ENCODE measurements around the gene TIE1.

Gene TIE1

DNA sequence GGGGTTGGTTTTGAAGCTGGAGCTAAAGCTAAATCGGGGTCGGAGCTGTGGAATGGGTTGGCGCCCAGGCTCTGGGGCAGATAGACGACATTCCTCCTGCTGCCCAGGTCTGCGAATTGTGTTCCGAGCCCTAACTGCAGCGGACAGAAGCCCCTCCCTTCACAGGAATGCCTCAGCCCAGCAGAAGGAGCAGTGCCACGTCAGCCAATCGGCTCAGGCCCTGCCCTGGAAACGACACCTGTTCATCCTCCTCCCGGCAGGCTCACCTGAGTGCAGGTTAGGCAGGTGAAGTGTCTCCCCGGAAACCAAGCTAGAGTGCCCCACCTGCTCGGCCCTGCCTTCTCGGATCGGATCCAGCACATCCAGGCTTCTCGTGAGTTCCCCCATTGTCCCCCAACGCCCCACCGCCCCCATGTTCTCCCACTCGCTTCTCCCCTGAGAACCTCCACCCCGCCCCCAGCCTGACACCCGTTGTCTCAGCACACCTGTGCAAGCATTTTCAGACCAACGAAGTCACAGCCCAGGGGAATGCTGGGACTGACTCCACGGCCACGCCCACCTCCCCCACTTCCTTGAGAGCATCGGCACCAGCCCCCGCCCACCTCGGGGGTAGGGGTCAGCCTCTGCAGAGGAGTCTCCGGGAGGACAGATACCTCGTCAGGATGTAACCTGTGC, 30.2 kb upstream of the TIE1 start:
- DNase-seq (peak; percentile 25), ATAC-seq (no peak)
- peak overlapping the region; percentile 34 for H3K4me3 Mint-ChIP-seq
- peaks cover 9% of the 10 kb centered on the region for H3K27me3 Mint-ChIP-seq
- peaks cover 9% of the 10 kb centered on the region for H3K9me3 Mint-ChIP-seq
- no peak overlapping the region for H3K27ac Mint-ChIP-seq
- peaks cover 26% of the 10 kb centered on the region for H3K4me1 Mint-ChIP-seq
- peaks cover 6% of the 10 kb centered on the region for H3K36me3 Mint-ChIP-seq (ENCODE audit: low read depth)

DNA sequence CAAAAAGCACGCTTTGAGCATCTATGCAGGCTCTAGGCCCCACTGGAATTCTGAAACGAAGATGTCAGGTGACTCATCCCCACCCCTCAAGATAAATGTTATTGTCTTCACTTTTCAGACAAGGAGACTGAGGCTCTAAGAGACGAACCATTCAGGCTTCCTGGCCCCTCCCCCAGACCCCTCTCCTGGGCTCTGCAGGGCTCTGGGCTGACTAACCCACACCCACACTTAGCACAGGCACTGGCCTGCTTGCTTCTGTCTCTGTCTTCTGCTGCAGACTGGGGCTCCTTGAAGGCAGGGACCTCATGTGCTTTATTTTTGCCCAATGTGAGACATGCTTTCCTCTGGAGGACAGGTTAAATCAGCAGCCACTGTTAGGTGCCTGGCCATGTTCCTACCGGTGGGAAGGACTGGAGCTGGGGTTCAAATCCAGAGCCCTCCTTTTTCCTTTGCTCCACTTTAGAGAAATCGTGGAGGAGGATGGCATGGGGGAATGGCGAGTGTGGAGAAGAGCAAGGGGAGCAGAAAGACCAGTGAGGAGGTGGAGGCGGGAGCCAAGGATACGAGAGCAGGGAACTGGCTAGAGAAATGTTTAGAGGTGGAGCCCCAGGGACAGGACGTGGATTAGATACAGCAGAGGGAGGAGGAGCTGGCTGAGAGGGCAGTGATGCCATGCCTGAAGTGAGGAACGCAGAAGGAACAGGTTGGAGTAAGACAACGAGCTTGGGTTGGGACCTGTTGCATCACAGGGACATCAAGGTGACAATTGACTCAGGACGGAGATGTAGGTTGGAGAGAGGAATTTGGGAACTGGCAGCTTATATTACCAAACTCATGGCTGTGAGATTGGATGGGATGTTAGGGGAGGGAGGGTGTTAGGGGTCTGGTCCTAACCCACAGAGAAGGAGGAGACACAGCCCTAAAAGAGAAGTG, 29.3 kb upstream of the TIE1 start:
- ATAC-seq, result peak; percentile 38
- H3K4me3 Mint-ChIP-seq, result peak overlapping the region; percentile 34

DNA sequence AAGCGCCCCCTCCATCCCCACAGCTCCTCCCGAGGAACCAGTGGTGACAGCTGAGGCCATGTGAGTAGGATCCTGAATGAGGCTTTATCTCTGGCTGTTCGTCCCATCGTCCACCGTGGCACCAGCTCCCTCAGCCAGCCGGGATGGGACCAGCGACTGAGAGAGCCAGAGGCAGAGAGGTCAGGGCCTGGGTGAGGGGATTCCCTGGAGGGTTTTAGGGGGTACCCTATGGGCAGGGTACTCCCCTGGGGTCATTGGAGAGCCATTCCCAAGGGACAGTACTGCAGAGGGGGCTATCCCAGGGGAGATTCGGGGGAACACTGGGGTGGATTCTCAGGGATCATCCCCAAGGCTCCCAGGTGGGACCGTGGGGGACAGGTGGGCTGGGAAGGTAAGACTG, 28.6 kb upstream of the TIE1 start:
- Mint-ChIP-seq H3K27ac (no peak overlapping the region), H3K9me3 (peaks cover 9% of the 10 kb centered on the region), H3K36me3 (ENCODE audit: low read depth) (peaks cover 6% of the 10 kb centered on the region), H3K4me3 (no peak overlapping the region), H3K27me3 (peaks cover 4% of the 10 kb centered on the region), H3K4me1 (peaks cover 26% of the 10 kb centered on the region)
- no peak for DNase-seq
- ATAC-seq, result no peak

More for the DNA sequence above, 29.3 kb upstream of the TIE1 start:
- Mint-ChIP-seq H3K9me3 (peaks cover 9% of the 10 kb centered on the region), H3K4me1 (peaks cover 26% of the 10 kb centered on the region), H3K27ac (no peak overlapping the region), H3K36me3 (ENCODE audit: low read depth) (peaks cover 6% of the 10 kb centered on the region), H3K27me3 (peaks cover 9% of the 10 kb centered on the region)
- DNase-seq, result no peak

DNA sequence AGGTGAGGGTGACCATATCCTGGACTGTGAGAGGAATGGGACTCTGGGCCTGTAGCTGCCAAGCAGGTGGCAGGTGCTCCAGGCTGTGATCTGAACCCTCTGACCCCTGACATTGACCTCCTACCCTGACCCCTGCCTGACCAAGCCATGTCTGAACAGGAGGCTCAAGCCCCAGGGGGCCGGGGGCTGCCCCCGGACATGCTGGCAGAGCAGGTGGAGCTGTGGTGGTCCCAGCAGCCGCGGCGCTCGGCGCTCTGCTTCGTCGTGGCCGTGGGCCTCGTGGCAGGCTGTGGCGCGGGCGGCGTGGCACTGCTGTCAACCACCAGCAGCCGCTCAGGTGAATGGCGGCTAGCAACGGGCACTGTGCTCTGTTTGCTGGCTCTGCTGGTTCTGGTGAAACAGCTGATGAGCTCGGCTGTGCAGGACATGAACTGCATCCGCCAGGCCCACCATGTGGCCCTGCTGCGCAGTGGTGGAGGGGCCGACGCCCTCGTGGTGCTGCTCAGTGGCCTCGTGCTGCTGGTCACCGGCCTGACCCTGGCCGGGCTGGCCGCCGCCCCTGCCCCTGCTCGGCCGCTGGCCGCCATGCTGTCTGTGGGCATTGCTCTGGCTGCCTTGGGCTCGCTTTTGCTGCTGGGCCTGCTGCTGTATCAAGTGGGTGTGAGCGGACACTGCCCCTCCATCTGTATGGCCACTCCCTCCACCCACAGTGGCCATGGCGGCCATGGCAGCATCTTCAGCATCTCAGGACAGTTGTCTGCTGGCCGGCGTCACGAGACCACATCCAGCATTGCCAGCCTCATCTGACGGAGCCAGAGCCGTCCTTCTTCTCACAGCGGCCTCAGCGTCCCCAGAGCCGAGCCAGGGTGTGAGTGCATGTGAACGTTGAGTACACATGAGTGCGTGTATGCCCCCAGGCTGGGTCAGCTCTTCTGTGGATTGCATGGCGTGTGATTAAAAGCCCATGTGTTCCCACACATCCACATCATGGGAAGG, 27.9 kb upstream of the TIE1 start:
- DNase-seq, result no peak
- ATAC-seq, result no peak
- peaks cover 6% of the 10 kb centered on the region for H3K36me3 Mint-ChIP-seq (ENCODE audit: low read depth)
- no peak overlapping the region for H3K4me3 Mint-ChIP-seq
- H3K9me3 Mint-ChIP-seq, result peaks cover 9% of the 10 kb centered on the region
- H3K27ac Mint-ChIP-seq, result no peak overlapping the region
- H3K4me1 Mint-ChIP-seq, result peaks cover 26% of the 10 kb centered on the region
- peaks cover 4% of the 10 kb centered on the region for H3K27me3 Mint-ChIP-seq

DNA sequence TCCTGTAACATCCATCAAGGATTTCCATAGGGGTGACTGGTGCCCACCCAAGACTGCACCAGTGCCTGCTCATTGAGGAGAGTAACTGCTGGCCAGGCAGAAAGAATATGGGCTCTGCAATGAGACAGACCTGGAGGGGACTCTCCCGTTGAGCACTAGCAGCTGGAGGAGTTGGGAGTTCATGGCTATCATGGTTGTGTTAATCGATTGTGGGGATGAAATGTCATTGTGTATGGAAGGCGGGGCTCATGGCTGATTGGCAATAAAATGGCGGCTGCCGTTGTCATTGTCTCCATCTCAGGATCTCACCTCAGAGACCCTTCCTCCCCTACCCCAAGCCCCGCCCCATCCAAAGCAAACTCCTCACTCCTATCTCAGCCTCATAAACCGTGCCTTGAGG, 27.1 kb upstream of the TIE1 start:
- H3K9me3 Mint-ChIP-seq, result peaks cover 9% of the 10 kb centered on the region
- peaks cover 26% of the 10 kb centered on the region for H3K4me1 Mint-ChIP-seq
- no peak overlapping the region for H3K4me3 Mint-ChIP-seq
- DNase-seq (no peak), ATAC-seq (no peak)
- no peak overlapping the region for H3K27ac Mint-ChIP-seq
- peaks cover 4% of the 10 kb centered on the region for H3K27me3 Mint-ChIP-seq
- H3K36me3 Mint-ChIP-seq (ENCODE audit: low read depth), result peaks cover 6% of the 10 kb centered on the region

DNA sequence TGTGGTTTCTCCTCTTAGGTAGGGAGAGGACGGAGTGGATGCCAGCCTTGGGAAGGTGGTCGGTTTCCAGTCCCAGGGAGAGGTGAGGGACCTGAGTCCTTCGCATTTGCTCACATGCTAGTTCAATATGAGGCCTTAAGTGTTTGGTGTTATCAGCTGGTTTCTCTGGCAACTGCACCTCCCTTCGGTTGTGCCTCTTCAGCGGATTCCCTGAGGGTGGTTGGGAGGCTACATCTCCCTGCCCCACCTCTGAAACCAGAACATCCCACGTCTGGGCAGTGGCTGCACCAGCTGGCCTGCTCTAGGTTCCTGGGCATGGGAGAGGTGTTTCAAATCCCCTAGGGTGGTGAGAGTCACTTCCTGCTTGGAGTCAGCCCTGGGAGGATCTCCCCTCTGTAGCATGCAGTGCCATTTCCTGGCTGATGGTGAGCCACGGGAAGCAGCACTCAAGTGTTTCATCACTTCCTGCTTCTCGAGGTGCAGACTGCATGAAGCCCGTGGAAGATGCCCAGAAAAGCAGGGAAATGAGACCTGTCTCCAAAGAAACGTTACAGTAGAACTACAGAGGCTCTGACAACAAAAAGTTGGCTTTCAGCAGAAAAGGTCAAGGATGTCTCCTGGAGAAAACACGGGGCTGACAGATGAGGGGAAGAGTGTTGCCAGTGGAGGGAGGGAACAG, 26.5 kb upstream of the TIE1 start:
- peak; percentile 14 for DNase-seq
- ATAC-seq, result peak; percentile 56
- Mint-ChIP-seq H3K36me3 (ENCODE audit: low read depth) (peaks cover 6% of the 10 kb centered on the region), H3K9me3 (peaks cover 9% of the 10 kb centered on the region), H3K27me3 (peaks cover 4% of the 10 kb centered on the region), H3K4me1 (peaks cover 26% of the 10 kb centered on the region), H3K27ac (peak overlapping the region; percentile 69), H3K4me3 (no peak overlapping the region)

DNA sequence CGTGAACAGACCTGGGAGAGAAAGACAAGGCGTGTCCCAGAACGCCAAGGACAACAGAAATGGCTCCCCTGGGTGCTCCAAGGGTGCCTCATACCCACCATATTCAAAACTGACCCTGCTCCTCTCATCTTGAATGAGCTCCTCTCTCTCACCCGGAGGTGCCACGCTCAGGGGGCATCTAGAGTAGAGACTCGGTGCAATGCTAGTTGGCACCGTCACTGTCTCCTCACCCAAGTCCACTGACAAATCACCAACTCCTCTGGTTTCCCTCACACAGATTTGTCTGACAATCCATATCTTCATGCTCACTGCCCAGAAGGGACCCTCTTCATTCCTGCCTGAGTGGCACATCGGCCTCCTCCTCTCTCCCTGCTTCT, 26.0 kb upstream of the TIE1 start:
- H3K4me3 Mint-ChIP-seq, result no peak overlapping the region
- H3K27ac Mint-ChIP-seq, result peak overlapping the region; percentile 69
- peaks cover 26% of the 10 kb centered on the region for H3K4me1 Mint-ChIP-seq
- ATAC-seq (no peak), DNase-seq (no peak)
- peaks cover 9% of the 10 kb centered on the region for H3K9me3 Mint-ChIP-seq
- H3K27me3 Mint-ChIP-seq, result peaks cover 3% of the 10 kb centered on the region
- peaks cover 6% of the 10 kb centered on the region for H3K36me3 Mint-ChIP-seq (ENCODE audit: low read depth)

DNA sequence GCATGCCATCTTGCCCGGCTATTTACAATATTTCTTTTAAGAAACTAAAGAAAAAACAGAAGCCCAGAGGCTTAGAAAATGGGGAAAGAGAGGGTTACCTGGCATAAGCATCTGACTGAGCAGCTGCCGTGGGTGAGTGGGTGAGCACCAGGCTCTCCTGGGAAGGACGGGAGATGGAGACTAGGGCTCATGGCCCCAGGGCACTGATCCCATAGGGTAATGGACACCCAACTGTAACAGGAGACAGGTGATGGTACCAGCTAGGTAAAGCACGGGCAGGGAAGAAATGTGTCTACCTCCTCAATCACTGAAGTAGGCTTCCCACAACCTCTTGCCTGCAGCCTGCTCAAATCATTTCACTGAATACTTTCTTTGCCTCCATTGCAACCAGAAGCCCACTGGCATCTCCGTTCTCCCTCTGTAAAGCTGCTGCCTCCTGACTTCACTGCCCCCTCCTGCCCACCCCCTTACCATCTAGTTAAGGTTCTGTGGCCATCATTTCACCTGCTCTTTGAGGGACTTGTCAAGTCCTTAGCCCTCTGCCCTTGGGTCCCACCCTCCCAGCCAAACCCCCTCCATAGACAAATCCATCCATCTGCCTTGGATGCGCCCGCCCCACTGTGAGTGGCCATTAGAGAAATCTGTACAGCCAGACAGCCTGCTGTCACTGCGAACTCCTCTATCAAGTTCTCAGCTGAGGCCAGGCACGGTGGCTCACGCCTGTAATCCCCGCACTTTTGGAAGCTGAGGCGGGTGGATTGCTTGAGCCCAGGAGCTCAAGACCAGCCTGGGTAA, 24.8 kb upstream of the TIE1 start:
- Mint-ChIP-seq H3K4me3 (no peak overlapping the region), H3K27ac (no peak overlapping the region), H3K27me3 (peaks cover 3% of the 10 kb centered on the region), H3K4me1 (peaks cover 18% of the 10 kb centered on the region), H3K9me3 (peaks cover 9% of the 10 kb centered on the region), H3K36me3 (ENCODE audit: low read depth) (peaks cover 6% of the 10 kb centered on the region)
- no peak for DNase-seq
- ATAC-seq, result no peak

DNA sequence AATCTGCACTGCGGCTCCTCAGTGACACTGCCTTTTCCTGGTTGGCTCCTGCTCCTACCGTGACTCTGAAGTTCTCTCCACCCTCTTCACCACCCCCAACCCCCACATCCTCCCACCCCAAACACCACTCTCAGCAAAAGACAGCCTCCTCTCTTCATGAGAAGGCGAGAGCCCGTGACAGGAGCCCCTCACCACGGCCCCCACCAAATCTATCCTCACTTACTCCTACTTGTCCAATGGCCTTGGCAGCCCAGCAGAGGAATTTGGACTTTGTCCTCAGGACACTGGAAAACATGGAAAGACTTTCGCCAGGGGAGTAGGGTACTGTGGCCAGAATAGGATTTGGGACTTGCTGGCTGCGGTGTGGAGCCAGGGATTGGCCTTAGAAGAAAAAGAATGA, 24.1 kb upstream of the TIE1 start:
- H3K36me3 Mint-ChIP-seq (ENCODE audit: low read depth), result peaks cover 6% of the 10 kb centered on the region
- H3K27me3 Mint-ChIP-seq, result peaks cover 2% of the 10 kb centered on the region
- no peak for ATAC-seq
- no peak overlapping the region for H3K4me3 Mint-ChIP-seq
- H3K9me3 Mint-ChIP-seq, result peaks cover 9% of the 10 kb centered on the region
- peaks cover 12% of the 10 kb centered on the region for H3K4me1 Mint-ChIP-seq
- no peak for DNase-seq
- H3K27ac Mint-ChIP-seq, result no peak overlapping the region

DNA sequence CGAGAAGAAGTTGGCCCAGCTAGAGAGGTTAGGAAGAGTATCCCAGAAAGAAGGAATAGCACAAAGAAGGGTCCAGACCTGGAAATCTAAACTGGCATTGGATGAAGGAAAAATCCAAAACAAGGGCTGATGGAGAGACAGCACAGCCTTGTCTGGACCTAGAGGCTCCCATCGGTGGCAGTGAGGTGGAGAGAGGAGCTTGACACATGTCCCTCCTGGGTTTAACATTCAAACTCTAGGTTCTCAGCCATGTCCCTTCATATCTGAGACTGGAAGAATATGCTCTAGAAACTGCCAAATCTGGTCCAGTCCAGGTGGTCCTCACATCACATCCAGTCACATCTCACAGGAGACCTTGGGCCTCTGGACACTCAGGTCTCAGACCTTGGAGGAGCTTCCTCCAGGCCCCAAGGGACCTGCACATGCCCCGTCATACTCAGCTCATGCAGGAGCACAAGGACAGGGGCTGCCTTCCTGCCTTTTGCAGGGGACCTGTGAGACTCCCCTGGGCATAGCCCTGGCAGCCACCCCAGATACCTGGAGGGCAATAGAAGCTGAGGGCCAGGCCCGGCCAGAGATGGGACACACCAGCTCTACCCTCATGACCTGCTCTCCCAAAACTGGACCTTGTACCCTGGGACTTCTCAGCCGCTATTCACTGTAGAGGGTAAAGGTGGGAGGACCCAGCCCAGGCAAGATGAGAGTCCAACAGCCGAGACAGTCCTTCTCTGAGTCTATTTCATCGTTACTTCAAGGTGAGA, 23.5 kb upstream of the TIE1 start:
- peaks cover 9% of the 10 kb centered on the region for H3K9me3 Mint-ChIP-seq
- H3K4me1 Mint-ChIP-seq, result peaks cover 11% of the 10 kb centered on the region
- no peak overlapping the region for H3K27ac Mint-ChIP-seq
- no peak overlapping the region for H3K4me3 Mint-ChIP-seq
- ATAC-seq, result no peak
- no peaks in the 10 kb centered on the region for H3K27me3 Mint-ChIP-seq
- H3K36me3 Mint-ChIP-seq (ENCODE audit: low read depth), result peaks cover 6% of the 10 kb centered on the region
- no peak for DNase-seq

DNA sequence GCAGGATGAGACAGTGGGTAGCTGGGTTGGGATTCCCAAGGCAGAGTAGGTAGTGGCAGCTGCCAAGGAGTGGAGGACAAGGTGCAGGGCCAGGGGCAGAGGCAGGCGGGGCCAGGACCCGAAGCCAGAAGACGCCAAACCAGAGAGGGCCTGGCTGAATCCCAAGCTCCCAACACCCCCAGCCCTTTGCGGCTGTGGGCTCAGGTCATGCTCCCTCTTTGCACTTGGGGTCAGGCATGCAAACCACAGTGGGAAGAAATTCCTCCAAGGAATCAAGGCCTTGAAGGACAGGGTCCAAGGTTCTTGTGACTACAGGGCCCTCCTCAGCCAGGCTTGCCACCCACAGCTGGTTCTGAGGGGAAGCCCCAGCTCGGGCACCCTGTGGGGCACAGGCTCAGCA, 21.6 kb upstream of the TIE1 start:
- Mint-ChIP-seq H3K4me1 (peaks cover 10% of the 10 kb centered on the region), H3K27ac (no peak overlapping the region), H3K9me3 (peaks cover 9% of the 10 kb centered on the region), H3K4me3 (no peak overlapping the region), H3K27me3 (no peaks in the 10 kb centered on the region), H3K36me3 (ENCODE audit: low read depth) (peaks cover 6% of the 10 kb centered on the region)
- ATAC-seq (no peak), DNase-seq (no peak)

DNA sequence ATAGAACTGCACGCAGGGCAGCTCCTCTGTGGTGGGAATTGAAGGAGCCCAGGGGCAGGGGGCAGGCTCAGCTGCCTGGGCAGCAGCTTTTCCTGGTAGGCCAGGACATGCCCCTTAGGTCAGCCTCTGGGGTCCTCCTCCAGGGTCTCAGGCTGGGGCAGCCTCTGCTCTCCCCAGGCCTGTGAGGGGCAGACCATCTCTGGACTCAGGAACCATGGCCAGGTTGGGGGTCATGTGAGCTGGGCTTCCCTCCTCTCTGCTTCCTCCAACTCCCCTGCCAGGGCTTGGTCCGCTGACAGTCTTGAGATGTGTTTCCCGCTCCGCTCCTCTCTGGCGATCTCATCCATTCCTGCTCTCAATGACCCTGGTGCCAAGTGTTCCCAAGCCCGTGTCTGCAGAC, 21.1 kb upstream of the TIE1 start:
- ATAC-seq (no peak), DNase-seq (no peak)
- Mint-ChIP-seq H3K9me3 (peaks cover 6% of the 10 kb centered on the region), H3K27ac (no peak overlapping the region), H3K4me1 (peaks cover 5% of the 10 kb centered on the region), H3K4me3 (no peak overlapping the region), H3K27me3 (no peaks in the 10 kb centered on the region), H3K36me3 (ENCODE audit: low read depth) (peaks cover 4% of the 10 kb centered on the region)

DNA sequence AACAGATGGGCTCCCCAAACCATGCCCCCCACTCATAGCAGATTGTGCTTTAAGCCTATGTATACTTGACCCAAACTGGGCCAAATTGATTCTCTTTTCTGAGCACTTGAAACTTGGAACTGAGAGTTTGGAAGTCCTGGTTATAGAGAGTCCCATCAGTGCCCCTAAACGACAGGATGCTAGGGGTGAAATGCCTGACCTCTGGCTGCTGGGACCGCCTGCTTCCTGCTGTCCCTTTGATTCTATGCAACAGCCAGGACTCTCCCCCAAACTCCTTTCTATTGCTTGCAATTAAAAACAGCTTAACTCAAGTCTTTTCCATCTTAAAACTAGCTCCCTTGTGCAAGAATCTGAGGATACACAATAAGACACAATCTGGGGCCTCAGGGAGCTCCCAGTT, 20.1 kb upstream of the TIE1 start:
- no peak for ATAC-seq
- Mint-ChIP-seq H3K36me3 (ENCODE audit: low read depth) (no peaks in the 10 kb centered on the region), H3K4me1 (no peaks in the 10 kb centered on the region), H3K9me3 (no peaks in the 10 kb centered on the region), H3K4me3 (no peak overlapping the region), H3K27ac (no peak overlapping the region), H3K27me3 (no peaks in the 10 kb centered on the region)
- DNase-seq, result no peak

Measured in activated naive CD8-positive, alpha-beta T cell treated with anti-CD3 and anti-CD28 coated beads, Interleukin-2, amount 50 U/mL, for 24 hours (primary cell).